Activated CD4-positive, CD25-positive, alpha-beta regulatory T cell treated with anti-CD3 and anti-CD28 coated beads, Interleukin-2, amount 50 U/mL, for 72 hours (primary cell): Measurements from ENCODE around the gene TMBIM1.
"Not testable (repeated sequence)": the region's sequence is repeated elsewhere in the genome, so short reads cannot be mapped to it uniquely, and the experiment has no call there.

Source experiments
- DNase-seq: peaks from one replicate; pipeline ENCODE4 v3.0.0; 2021

TMBIM1 gene

GRCh38 chr2:218317835-218318234 is 25.5 kb upstream of the TMBIM1 start:
- DNase-seq = no peak

DNA sequence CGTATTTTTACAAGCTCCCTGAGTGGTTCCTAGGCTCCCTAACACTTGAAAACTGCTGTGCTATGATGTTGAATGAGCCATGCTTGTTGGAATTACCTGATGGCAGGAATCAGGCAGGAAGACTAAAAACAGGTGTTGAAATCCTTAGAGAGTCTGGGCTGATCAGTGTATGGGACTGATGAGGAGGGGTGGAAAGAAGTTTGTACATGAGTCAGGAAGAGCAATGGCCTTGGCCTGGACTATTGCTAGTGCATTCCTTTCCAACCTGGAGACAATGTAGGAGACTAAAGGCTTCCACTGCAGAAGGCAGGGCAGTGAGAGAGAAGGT is 25.0 kb upstream of the TMBIM1 start:
- DNase-seq = no peak

GRCh38 chr2:218315397-218315796 is 23.1 kb upstream of the TMBIM1 start:
- no peak for DNase-seq

- DNase-seq = not testable (repeated sequence)
Measured at GRCh38 chr2:218314764-218315163, 22.5 kb upstream of the TMBIM1 start.

- no peak for DNase-seq
Measured at GRCh38 chr2:218313356-218313755, 21.1 kb upstream of the TMBIM1 start.

DNA sequence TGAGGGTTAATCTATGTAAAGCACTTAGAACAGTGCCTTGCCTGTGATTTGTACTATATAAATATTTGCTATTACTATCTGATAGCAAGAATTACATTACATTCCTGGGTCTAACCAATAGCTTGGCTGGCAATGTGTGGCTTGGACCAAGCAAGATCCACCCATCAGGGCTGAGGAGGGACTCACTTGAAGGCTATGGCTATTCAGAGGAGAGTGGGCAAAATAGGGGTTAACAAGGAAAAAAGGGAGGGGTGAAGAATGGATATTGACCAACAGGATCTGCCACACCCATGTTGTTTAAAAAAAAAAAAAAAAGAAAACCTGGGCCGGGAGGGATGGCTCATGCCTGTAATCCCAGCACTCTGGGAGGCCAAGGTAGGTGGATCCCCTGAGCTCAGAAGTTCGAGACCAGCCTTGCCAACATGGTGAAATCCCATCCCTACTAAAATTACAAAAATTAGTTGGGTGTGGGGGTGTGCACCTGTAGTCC is 20.0 kb upstream of the TMBIM1 start:
- no peak for DNase-seq

GRCh38 chr2:218311541-218312266 is 19.4 kb upstream of the TMBIM1 start:
- not testable (repeated sequence) for DNase-seq

GRCh38 chr2:218310853-218311540 is 18.7 kb upstream of the TMBIM1 start:
- no peak for DNase-seq

- DNase-seq = no peak
Measured at GRCh38 chr2:218307415-218308090, 15.2 kb upstream of the TMBIM1 start.

DNA sequence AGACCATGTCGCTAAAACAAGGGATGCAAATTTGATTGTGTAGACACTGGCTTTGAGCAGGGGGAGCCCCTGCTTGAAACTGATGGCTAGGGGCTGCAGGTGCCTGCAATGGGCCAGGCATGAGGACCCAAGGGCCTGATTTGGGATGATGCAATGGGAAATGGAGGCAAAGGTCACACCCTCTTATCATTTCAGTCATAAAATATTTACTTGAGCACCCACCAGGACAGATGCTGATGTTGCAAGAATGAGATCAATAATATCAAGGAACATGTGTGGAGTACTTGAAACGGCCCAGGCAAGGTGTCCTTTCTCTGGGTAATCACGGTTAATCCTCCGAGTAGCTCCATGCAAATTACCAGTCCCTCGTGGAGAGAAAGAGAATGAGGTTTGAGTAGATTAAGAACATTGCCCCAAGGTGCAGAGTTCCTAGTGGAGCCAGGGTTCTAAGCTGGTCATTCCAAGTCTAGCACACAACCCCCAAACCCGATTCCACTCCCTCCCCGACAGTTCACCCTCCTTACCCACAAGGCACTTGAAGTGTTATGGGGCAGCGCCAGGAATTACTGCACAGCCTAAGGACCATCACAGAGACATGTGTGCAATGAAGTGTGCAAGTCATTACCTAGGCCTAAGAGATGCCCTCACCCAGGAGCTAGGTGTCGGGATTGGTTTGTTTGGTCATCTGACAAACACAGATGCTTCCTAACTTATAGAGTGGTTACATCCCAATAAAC is 14.0 kb upstream of the TMBIM1 start:
- no peak for DNase-seq

DNA sequence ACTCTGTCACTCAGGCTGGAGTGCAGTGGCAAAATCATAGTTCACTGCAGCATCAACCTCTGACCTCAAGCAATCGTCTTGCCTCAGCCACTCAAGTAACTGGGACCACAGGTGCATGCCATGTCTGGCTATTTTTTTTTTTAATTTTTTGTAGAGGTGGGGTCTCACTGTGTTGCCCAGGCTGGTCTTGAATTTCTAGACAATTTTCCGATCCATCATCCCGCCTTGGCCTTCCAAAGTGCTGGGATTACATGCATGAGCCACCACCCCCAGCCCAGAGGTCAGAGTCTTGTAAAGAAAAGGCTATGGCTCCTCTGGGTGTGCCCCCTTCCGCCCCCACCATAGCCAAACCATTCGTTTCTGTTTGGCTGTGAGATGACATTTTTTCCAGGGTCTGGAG is 13.1 kb upstream of the TMBIM1 start:
- DNase-seq = no peak

GRCh38 chr2:218301176-218301819 is 9.0 kb upstream of the TMBIM1 start:
- peak; percentile 84 for DNase-seq

GRCh38 chr2:218300141-218300540 is 7.8 kb upstream of the TMBIM1 start:
- DNase-seq = no peak

GRCh38 chr2:218298314-218298875 is 6.1 kb upstream of the TMBIM1 start:
- no peak for DNase-seq

- DNase-seq = no peak
Measured at GRCh38 chr2:218296847-218297246, 4.5 kb upstream of the TMBIM1 start.

GRCh38 chr2:218296200-218296599 is 3.9 kb upstream of the TMBIM1 start:
- no peak for DNase-seq

DNA sequence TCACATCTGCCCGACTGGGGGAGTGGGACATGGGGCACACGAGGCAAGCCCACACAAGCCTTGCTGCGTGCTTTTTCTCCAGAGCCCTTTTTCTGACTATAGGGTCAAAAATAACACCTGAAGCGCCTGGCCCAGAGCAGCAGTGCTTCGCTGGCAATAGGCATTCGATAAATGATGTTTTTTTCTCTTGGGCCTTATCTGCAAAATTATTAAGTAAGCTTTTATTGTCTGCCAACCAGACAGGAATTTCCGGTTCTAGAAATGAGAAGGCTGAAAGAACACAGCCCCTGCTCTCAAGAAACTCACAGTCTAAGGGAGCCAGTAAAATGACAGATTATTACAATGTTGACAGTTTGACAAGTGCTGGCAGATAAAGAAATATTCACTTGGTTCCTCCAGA is 2.7 kb upstream of the TMBIM1 start:
- DNase-seq = no peak

DNA sequence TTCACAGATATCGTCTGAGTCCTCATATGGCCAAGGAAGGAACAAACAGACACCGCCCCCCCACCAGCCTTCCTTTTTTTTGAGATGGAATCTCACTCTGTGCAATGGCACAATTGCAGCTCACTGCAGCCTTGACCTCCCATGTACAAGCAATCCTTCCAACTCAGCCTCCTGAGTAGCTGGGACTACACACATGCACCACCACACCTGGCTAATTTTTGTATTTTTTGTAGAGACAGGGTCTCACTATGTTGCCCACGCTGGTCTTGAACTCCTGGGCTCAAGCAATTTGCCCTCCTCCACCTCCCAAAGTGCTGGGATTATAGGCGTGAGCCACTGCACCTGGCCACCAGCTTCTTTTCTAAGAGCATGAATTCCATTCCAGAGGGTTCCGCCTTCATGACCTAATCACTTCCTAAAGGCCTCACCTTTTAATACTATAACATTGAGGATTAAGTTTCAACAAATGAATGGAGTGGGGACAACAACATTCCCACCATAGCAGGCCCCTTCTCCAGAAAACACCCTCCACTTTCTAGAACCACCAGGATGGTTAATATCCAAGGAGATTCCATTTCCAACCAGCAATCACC is 2.2 kb upstream of the TMBIM1 start:
- no peak for DNase-seq

GRCh38 chr2:218293715-218294429 is 1.6 kb upstream of the TMBIM1 start:
- no peak for DNase-seq

DNA sequence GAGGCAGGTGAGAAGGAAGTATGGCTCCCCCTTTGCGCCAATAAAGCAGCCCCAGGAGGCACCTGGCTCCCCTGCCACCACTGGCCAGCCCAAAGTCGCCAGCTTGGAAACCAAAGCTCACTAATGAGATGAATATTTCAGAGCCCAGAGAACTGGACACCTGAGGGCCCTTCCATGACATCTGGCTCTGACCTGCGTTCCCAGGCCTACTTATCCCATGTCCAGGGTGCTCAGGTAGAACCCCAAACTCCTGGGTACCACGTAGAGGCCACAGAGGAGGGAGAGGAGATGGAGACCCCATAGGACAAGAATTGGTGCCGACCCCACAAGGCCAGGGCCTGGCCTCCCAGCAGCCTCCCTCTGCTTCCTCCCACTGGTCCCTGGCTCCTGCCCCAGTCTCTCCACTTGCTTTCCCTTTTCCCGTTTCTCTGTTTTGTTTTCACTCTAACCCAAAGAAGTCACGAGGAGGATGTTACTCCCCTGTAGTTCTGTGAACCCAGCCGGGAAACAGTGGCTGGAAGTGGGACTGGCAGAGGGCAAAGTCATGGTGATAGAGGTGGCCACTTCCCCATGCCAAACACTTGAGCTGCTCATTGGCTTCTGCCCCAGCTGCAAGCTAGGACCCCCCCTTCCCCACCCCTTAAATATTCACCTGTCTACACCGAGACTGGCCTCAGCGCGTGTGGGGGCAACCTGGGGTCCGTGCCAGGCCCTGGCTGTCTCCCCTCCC is 820 bp downstream of the TMBIM1 start:
- DNase-seq = no peak
